HG03066 (cell line): ENCODE measurements around the gene DCHS1.

Source experiments
- ATAC-seq: cut with Tn5 transposase; IDR thresholded peaks from one replicate; pipeline ENCODE4 v1.9.1; 2021; ENCODE audit warnings: low read depth; ENCODE audit not compliant: unreplicated experiment

The DCHS1 gene

GRCh38 chr11:6615882-6616585, 39.6 kb downstream of the DCHS1 start:
- no peak for ATAC-seq

GRCh38 chr11:6615046-6615445, 40.6 kb downstream of the DCHS1 start:
- ATAC-seq, result no peak

GRCh38 chr11:6614446-6614845, 41.2 kb downstream of the DCHS1 start:
- ATAC-seq, result no peak

GRCh38 chr11:6613496-6613895, 42.1 kb downstream of the DCHS1 start:
- ATAC-seq, result no peak

GRCh38 chr11:6612213-6613041, 43.2 kb downstream of the DCHS1 start, which contains the start of gene TAF10:
TAF10 (minus strand) TSS chr11:6612216; CDS start chr11:6612189, 27 bp downstream.
- ATAC-seq, result peak; percentile 92

GRCh38 chr11:6611963-6612212, 43.7 kb downstream of the DCHS1 start:
- peak; percentile 4 for ATAC-seq

- no peak for ATAC-seq
Measured at GRCh38 chr11:6611092-6611962, 44.3 kb downstream of the DCHS1 start.

- ATAC-seq, result no peak
Measured at GRCh38 chr11:6610591-6610990, 45.0 kb downstream of the DCHS1 start.

- no peak for ATAC-seq
Measured at GRCh38 chr11:6609502-6610015, 46.0 kb downstream of the DCHS1 start.

- ATAC-seq, result no peak
Measured at GRCh38 chr11:6608726-6609501, 46.7 kb downstream of the DCHS1 start.

GRCh38 chr11:6608011-6608410, 47.6 kb downstream of the DCHS1 start:
- ATAC-seq, result no peak

GRCh38 chr11:6607190-6607795, 48.3 kb downstream of the DCHS1 start:
- ATAC-seq, result no peak

- peak; percentile 54 for ATAC-seq
Measured at GRCh38 chr11:6606471-6607189, 49.0 kb downstream of the DCHS1 start.

- no peak for ATAC-seq
Measured at GRCh38 chr11:6604790-6605189, 50.8 kb downstream of the DCHS1 start.

- peak; percentile 38 for ATAC-seq
Measured at GRCh38 chr11:6604081-6604626, 51.5 kb downstream of the DCHS1 start.

GRCh38 chr11:6603287-6604080, 52.1 kb downstream of the DCHS1 start, which contains the start of the genes ILK and RRP8:
ILK (plus strand) TSS chr11:6603774; CDS start chr11:6604272, 498 bp downstream.
RRP8 (minus strand) TSS chr11:6603616; CDS start chr11:6603502, 114 bp downstream.
- ATAC-seq, result peak; percentile 55

- no peak for ATAC-seq
Measured at GRCh38 chr11:6602096-6602940, 53.3 kb downstream of the DCHS1 start.
